GM19351 (cell line): Measurements from ENCODE around the gene CYP3A7.
"Not testable (repeated sequence)": the region's sequence is repeated elsewhere in the genome, so short reads cannot be mapped to it uniquely, and the experiment has no call there.

Experiments used
- ATAC-seq: cut with Tn5 transposase; IDR thresholded peaks from one replicate; pipeline ENCODE4 v1.9.1; 2021; ENCODE audit warnings: mild to moderate bottlenecking, moderate library complexity; ENCODE audit not compliant: unreplicated experiment

The CYP3A7 gene

DNA sequence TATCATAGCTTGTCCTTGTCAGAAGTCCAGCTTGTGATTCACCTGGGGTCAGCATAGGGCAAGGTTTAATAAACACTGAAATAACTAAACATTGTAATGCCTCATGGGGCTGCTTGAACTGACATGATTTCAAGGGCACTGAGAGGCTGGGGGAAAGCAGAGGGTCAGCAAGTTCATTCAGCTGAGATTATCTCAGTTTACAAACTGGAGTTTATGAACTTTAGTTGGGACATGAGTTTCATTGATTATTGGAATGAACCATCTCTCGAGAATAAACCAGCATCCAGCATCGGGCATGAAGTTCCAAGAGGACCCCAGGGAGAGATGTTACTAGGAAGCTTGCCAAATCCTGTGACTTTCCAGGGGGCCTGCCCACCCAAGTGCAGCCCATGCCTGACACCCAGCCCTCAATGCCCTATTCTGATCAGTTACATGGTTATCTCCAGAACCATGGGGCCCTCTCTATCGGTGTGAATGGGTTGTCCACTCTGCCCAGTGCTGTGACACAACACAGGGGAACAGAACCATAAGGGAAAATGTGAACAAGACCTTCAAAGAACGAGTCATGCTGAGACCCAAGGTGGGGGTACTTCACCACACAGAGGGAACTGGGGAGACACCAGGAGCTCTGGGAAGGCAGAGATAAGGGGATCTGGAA is 7.9 kb upstream of the CYP3A7 start:
- no peak for ATAC-seq

DNA sequence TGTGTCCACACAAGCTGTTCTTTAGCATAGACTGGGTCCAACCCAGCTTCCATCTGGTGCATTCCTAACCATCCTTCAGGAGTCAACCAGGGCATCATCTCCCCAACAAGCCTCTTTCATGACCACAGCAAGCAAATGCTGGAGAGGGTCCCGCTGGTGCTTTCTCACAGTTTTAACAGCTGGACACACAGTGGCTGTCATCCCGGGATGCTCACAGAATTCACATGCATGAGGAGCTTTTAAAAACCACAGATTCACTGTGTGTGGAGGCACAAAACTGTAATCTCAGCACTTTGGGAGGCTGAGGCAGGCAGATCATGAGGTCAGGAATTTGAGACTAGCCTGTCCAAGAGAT is 6.4 kb upstream of the CYP3A7 start:
- no peak for ATAC-seq

DNA sequence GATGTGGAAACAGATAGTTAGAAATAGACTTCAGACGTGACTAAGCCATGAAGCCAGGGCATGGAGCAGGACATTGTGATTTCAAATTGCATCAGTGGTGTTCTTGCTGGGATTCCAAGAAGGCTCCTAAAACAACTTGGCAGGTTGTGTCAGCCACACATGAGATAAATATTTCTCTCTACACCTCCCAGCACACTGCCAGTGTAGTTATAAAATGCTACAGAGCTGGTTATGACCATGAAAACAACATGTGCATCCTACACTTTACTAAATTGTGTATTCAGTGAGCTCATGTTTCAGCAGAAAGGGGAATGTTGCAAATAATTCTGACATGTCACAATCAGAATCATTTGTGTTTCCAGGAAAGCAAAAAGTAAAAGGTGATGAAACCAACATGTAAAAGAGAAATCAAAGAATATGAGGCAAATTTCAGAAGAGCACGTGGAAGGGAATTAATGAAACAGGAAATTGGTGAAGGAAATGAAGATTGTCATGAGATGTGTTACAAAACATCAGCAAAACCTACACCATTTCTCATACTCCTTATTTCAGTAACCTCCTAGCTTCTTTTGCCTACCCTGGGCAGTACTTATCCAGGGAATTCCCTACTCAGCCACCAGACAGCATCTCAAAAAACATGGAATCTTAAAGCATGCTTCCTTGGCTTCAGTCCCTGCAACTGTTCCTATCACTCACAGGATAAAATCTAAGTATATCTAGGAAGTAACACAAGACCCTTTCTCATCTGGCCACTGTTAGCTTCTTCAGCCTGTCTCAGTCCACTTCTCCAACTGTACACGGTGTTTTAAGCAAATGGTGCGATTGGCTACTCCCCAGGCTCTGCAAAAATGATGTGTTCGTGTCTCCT is 5.8 kb upstream of the CYP3A7 start:
- ATAC-seq = no peak

DNA sequence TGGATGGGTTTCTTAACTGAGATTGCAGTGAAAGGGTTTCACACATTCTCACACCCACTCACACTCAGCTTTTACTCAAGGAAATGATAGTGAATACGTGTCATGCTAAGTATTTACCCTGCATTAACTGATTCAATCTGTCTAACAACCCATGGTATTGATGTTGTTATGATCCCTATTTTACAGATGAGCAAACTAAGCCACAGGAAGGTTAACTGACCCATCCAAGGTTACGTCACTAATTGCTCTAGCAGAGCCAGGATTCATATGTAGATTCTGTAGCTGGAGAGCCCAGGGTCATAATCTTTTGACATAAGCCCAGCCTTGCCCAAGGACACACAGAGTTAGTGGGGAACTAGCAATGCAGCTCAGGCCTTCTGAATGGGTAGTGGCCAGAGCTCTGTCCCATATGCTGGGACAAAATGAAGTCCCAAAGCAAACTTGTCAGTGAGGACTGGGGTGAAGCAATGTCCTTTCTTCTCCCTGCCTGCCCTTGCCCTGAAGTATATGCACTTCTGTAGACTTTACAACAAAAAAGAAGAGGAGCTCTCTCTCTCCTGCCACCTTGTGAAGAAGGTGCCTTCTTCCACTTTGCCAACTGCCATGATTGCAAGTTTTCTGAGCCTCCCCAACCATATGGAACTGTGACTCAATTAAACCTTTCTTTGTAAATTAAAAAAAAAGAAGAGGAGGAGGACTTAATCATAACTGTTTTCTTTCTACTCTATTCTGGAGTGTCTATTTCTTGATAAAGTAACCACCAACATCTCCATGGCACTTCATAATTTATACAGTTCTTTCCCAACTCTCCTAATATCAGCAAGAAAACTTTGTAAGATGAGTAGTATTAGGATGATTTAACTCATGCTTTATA is 4.9 kb upstream of the CYP3A7 start:
- ATAC-seq = no peak

- ATAC-seq = no peak
These were observed 2.7 kb upstream of the CYP3A7 start for GRCh38 chr7:99737726-99738125.

DNA sequence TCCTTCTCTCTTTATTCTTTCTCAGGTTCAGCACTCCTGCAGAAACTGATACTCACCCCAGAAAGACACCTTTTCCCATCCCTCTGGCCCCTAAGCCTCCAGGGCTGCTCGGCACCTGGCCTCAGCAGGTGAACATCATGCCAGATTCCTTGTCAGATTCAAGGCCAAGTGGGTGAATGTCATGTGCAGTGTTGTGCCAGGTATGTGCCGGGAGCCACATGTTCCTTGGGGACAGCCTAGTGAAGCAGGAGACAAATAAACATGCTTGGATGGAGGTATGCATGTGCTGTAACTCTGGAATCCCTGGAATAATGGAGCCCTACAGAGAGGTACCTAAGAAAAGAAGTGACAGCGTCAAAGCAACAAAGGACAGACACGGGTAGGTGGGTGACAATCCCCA is 1.7 kb upstream of the CYP3A7 start:
- not testable (repeated sequence) for ATAC-seq

- no peak for ATAC-seq
These were observed 1.5 kb downstream of the CYP3A7 start for GRCh38 chr7:99733448-99733847.

DNA sequence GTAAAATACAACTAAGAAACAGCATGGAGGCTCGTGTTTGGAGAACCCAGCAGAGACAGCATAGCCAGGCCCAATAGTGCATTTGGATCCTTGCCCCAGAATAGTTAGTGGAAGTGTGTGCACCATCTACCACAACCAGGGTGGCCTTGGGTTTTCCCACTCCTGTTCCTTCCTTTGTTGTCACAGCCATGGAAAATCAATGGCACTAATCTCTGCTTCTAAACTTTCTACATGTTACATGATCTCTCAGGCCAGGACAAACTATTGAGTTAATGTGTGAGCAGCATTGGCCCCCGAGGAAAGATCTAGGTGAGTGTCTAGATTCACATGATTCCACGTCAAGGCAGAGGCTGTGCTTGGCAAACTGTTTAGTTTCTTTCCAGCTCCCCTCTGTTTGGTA is 2.0 kb downstream of the CYP3A7 start:
- ATAC-seq = no peak

GRCh38 chr7:99731638-99732374 is 3.2 kb downstream of the CYP3A7 start:
- no peak for ATAC-seq

GRCh38 chr7:99730992-99731391 is 4.0 kb downstream of the CYP3A7 start:
- ATAC-seq = no peak

DNA sequence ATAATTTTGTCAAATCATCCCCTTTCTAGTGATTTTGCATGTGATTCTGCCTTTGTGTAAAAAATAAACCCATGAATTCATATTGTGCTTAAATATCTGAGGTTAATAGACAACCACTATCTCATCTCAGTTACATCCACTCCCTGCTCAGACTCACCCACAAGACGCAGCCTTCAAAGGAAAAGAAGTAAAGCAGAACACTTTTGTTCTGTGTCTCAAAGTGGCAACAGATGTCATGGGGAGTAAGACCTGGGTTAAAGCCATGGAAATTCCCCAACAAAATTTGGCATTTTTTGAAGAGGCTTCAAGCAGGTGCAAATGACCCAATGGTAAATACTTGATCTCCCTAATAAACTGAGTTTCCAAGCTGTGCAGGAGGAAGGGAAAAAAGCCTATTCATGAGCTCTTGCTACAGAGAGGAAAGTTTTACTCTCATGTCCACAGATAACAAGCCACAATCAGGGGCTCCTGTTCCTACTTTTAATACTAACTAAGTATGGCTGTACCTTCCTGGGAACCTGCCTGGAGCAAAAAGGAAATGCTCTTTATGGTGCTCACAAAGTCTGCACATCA is 4.7 kb downstream of the CYP3A7 start:
- ATAC-seq = no peak

DNA sequence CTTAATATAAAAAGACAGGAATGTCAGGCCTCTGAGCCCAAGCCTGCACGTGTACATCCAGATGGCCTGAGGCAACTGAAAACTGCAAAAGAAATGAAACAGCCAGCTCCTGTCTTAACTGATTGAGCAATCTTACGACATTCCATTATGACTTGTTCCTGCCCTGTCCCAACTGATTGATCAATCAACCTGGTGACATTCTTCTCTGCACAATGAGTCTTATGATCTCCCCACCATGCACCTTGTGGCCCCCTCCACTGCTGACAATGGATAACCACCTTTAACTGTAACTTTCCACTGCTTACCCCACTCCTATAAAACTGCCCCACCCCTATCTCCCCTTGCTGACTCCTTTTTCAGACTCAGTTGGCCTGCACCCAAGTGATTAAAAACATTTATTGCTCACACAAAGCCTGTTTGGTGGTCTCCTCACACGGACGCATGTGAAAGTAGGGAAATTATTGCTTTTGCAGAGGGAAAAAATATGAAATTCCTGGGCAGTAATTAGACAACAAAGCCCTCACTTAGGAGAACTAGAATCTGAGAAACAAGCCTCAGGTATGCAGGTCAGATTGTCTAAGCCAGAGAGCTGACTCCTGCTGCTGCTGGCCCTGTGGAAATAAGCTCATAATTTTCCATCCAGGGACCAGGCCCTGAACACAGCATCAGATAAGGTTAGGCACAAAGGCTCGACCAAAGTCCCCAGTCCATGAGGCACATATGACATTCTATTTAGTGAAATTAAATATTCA is 5.3 kb downstream of the CYP3A7 start:
- ATAC-seq = no peak

GRCh38 chr7:99728615-99729014 is 6.4 kb downstream of the CYP3A7 start:
- ATAC-seq = no peak

GRCh38 chr7:99723201-99723600 is 11.8 kb downstream of the CYP3A7 start:
- ATAC-seq = not testable (repeated sequence)

DNA sequence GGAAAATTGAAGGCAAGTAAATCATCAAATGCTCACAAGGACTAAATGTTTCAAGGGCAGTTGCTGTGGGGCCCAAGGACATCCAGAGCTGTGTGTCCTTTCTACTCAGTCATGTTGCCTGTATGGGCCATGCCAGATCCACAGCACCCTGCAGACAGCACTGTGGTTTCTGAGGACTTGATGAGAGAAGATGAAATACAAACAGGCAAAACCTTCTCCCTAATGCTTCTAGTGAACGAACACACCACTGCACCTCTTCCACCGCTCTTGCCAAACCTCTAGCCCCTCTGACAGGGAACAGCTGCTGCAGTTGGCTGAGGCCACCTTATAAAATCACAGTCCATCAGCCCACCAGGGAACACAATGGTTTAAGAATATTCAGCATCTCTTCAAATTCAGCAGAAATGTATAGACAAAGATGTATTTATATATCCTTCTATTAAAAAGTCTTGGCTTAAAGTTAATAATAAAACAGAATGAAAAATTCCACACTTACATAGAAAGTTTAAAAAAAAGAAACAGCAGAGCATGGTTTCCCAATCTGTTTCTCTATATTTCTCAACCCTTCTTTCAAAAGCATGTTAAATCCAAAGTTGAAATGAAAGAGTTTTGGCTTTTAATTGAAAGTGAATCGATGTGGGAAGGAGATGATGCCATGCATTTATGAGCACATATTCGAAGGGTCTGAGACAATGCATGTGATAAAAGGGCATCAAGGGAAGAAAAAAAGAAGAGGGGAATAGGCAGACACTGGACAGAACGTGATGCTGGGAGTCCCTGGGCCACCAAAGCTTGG is 14.0 kb downstream of the CYP3A7 start:
- ATAC-seq = no peak

GRCh38 chr7:99719996-99720769 is 14.8 kb downstream of the CYP3A7 start:
- no peak for ATAC-seq

DNA sequence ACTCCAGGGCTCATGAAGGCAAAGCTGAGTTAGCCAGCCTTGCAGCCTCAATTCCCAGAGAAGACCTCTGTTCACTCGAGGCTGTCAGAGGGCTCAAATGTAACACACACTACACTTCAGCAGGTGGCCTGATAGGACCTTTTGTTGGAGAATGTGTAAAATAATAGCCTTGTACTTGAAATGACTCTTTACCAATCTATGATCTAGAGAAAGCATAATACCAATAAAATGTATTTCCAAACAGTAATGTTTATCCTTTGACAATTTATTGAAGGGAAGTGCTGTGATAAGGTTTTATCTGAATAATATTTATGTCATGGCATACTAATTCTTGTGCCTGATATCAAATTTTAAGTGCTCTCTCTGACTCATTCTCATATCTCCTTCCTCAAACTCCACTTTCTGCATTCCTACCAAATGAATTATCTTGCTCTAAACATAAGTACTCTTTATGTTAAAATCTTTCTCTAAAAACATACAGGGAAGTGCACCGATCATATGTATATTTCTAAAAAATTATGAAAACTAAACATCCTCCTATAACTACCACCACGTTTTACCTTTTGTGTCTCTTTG is 20.9 kb downstream of the CYP3A7 start:
- ATAC-seq = no peak
